ENCODE data around the gene HLA-DMB. TPM values are rescaled to one million over a fixed set of nuclear protein-coding genes. Genes with fewer than 3 reads are reported as not detected.

The HLA-DMB gene
- total RNA-seq, 2 donors from 2014 or later: 2.7 to 17.8 TPM

DNA sequence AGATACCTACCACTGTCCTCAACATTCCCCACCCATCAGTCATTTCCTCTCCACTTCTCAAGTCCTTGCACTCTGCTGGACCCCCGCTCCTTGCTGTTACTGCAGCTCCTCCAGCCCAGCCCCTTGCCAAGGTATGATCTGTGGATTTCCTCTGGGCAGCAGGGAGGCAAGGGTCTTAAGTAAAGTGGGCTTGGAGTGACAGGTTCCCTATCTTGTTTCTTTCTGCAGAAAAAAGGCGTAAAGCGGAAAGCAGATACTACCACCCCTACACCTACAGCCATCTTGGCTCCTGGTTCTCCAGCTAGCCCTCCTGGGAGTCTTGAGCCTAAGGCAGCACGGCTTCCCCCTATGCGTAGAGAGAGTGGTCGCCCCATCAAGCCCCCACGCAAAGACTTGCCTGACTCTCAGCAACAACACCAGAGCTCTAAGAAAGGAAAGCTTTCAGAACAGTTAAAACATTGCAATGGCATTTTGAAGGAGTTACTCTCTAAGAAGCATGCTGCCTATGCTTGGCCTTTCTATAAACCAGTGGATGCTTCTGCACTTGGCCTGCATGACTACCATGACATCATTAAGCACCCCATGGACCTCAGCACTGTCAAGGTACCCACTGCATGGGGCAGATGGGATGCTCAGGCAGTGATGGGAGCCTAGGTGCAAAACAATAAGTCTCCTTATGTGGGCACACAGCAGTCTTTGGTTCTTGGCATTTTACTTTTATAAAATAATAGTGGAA is 35.7 kb upstream of the HLA-DMB start:
- Mint-ChIP-seq H3K4me3 (peak overlapping the region; percentile 93), H3K27ac (peak overlapping the region; percentile 83 to 87)

DNA sequence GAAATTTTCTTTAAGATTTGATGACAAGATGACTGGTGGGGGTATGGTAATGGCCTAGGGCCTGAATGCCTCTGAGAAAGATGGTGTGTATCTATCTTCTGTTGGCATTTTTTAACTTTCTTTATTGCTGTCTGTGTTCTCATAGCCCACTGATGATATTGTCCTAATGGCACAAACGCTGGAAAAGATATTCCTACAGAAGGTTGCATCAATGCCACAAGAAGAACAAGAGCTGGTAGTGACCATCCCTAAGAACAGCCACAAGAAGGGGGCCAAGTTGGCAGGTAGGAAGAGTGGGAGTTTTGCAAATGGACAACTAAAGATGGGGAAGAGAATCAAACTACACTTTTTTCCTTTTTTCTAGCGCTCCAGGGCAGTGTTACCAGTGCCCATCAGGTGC is 35.1 kb upstream of the HLA-DMB start:
- ATAC-seq: no peak
- no peak for DNase-seq (ENCODE audit: low spot score)
- Mint-ChIP-seq H3K4me3 (peak overlapping the region; percentile 93), H3K9me3 (no peaks in the 10 kb centered on the region), H3K4me1 (ENCODE audit: low read depth in 2 of 2) (peaks cover 65 to 69% of the 10 kb centered on the region in 2 donors), H3K27me3 (no peaks in the 10 kb centered on the region), H3K36me3 (peaks cover 67% of the 10 kb centered on the region), H3K27ac (peak overlapping the region; percentile 83 to 87)

More for the DNA sequence above, 35.7 kb upstream of the HLA-DMB start:
- DNase-seq (ENCODE audit: low spot score) (no peak), ATAC-seq (no peak)
- Mint-ChIP-seq H3K27me3 (no peaks in the 10 kb centered on the region), H3K4me1 (ENCODE audit: low read depth in 2 of 2) (peaks cover 61 to 66% of the 10 kb centered on the region in 2 donors), H3K36me3 (peaks cover 62% of the 10 kb centered on the region), H3K9me3 (no peaks in the 10 kb centered on the region)

DNA sequence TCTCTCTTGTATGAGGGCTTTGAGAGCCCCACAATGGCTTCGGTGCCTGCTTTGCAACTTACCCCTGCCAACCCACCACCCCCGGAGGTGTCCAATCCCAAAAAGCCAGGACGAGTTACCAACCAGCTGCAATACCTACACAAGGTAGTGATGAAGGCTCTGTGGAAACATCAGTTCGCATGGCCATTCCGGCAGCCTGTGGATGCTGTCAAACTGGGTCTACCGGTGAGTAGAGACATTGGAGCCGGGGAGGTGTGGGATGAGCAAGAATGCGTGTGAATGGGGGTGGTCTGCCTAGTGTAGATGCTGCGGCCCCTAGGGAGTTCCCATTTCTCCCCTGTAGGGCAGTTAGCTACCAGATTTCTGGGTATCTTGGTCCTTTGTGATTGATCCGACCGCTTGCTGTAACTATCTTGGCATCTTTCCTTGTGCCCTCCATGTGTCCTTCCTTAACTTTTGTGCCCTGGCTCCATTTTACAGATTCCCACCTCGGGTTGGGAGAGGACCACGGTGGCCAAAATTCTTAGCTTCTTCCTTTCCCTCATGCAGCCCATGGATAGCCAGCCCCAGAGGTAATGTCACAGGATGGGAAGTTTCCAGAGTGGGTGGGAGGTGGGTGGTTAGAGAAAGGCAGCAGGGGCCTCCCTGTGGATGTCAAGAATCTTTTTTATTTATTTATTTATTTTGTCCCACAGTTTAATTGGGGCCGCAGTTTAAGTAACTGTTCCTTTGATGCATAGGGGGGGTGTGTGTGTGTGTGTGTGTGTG is 33.9 kb upstream of the HLA-DMB start:
- H3K27ac Mint-ChIP-seq: peak overlapping the region; percentile 83 to 87
- no peaks in the 10 kb centered on the region for H3K9me3 Mint-ChIP-seq
- ATAC-seq: no peak
- H3K27me3 Mint-ChIP-seq: no peaks in the 10 kb centered on the region
- DNase-seq (ENCODE audit: low spot score): no peak
- peaks cover 62% of the 10 kb centered on the region for H3K36me3 Mint-ChIP-seq
- peak overlapping the region; percentile 93 for H3K4me3 Mint-ChIP-seq
- H3K4me1 Mint-ChIP-seq (ENCODE audit: low read depth in 2 of 2): peaks cover 62 to 67% of the 10 kb centered on the region in 2 donors

DNA sequence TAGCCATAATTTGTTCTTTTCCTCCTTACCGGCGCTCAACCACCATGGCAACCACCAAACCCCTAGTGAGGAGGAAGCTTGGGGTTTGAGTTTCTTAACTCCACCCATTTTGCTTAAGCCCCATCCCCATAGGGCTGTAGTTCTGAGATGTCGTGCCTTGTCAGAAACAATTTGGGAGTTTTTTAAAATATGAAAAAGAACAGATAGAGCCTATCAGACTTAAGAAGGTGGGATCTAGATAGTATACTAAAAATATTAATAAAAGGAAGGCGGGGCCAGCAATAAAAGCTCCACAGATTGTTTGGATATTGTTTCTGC is 33.1 kb upstream of the HLA-DMB start:
- H3K4me1 Mint-ChIP-seq (ENCODE audit: low read depth in 2 of 2): peaks cover 58 to 65% of the 10 kb centered on the region in 2 donors
- no peak for DNase-seq (ENCODE audit: low spot score)

DNA sequence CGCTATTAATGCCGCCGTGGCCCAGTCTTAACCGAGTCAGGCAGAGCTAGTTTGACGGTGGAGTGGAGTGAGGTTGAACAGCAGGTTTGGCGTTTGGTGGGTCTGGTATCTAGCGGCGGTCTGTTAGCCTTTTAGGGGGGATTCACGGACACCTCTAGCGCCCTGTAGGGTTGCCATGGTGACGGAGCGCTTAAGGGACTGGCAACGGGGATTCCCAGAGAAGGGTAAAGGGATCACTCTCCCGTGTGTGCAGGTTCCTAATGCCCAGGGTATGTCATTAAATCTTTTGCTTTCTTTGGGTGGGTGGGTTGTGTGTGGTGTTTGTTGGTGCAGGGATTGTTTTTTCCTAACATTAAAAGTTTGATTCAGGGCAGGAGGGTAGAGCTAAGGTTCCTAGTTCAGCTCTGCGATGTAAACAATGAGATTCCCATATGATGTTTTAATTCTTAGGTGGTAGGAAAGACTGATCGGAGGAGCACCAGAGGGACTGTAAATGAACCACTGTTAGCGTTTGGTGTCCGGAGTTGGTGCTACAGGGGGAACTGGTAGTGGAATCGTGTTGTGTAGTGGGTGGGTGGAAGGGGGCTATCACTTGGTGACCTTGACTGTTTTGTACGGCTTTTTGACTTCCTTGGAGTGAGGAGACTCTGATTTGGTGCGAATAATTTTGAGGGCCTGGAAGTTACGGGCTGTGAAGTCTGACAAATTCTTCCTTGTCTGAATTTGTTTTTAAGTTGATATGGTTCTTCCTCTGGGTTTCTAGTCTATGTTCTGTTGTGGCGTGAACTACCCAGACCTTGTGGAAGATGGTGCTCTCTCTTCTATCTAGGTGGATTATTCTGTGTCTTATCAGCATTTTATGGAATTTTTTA is 32.6 kb upstream of the HLA-DMB start:
- peaks cover 58 to 61% of the 10 kb centered on the region in 2 donors for H3K4me1 Mint-ChIP-seq (ENCODE audit: low read depth in 2 of 2)
- H3K27ac Mint-ChIP-seq: peak overlapping the region; percentile 83 to 87
- no peaks in the 10 kb centered on the region for H3K9me3 Mint-ChIP-seq
- ATAC-seq (no peak), DNase-seq (ENCODE audit: low spot score) (peak; percentile 84)
- H3K36me3 Mint-ChIP-seq: peaks cover 58% of the 10 kb centered on the region
- H3K4me3 Mint-ChIP-seq: peak overlapping the region; percentile 93
- H3K27me3 Mint-ChIP-seq: no peaks in the 10 kb centered on the region

More for the DNA sequence above, 33.1 kb upstream of the HLA-DMB start:
- H3K9me3 Mint-ChIP-seq: no peaks in the 10 kb centered on the region
- ATAC-seq: no peak
- peak overlapping the region; percentile 93 for H3K4me3 Mint-ChIP-seq
- H3K27me3 Mint-ChIP-seq: no peaks in the 10 kb centered on the region
- peak overlapping the region; percentile 83 to 87 for H3K27ac Mint-ChIP-seq
- H3K36me3 Mint-ChIP-seq: peaks cover 58% of the 10 kb centered on the region

DNA sequence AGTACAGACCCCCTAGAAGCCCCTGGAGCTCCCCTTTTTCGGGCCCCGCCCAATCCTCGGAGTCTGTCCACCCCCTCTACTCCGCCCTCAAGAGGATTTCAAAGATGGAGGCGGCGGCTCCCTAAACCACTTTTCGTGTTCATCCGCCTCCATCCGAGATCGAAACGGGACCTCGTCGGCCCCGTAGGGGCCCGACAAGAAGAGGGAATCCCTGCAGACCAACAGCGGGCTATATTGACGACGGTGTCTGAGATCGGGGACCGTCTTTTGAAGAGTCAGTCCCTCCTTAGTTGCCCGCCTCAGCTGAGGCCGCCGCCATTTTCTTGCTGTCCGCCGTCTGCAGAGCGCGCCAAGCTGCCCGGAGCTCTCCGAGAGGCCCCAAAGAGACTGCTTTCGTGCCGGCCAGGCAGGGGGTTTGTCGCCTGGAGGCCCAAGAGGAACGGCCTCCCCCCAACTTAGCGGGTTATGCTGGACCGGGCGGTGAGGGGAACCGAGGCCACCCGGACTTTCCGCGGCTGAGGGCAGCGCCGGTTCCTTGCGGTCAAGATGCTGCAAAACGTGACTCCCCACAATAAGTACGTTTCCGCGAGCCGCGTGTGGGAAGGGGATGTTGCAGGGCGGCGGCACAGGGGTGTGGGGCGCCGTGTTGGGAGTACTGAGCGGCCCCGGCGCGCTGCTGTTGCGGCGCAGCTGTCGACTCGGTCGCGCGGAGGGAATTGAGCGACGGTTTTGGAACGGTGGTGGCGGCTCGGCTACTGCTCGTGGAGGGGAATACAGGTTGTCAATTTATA is 31.7 kb upstream of the HLA-DMB start:
- Mint-ChIP-seq H3K36me3 (peaks cover 57% of the 10 kb centered on the region), H3K27me3 (no peaks in the 10 kb centered on the region), H3K27ac (peak overlapping the region; percentile 83 to 87), H3K4me1 (ENCODE audit: low read depth in 2 of 2) (peaks cover 53 to 57% of the 10 kb centered on the region in 2 donors), H3K4me3 (peak overlapping the region; percentile 93), H3K9me3 (no peaks in the 10 kb centered on the region)
- peak; percentile 81 for DNase-seq (ENCODE audit: low spot score)
- ATAC-seq: peak; percentile 0

DNA sequence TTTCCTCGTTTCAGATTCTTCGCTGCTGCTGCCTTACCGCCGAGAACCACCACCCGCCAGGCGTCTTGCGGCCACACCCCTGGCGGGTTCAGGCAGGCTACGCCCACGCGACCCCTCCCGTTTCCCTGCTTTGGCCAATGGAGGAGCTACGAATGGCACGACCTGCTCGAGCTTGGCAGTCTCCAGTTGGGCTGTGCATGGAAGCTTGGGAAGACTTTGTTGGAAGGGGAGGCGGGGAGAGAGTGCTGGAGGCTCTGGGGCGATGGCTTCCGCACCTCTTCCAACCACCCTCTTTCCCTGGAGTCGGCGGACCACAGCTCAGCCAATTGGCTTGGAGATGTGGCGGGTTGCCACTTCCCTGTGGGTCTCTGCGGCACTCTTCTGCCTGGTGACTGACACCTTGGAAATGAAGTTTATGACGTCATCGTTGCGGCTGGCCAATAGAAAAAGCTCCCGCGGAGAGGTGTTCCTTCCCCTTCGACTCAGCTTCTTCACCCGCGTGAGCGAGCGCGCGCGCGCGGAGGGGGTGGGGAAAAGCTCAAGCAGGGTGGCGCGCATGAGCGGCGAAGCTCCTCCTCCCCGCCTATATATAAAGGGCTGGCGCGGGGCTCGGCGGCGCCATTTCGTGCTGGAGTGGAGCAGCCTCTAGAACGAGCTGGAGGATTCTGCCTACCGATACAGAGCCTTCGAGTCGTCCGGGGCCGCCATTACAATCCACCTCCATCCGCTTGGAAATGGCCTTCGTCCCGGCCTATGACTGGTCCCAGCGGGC is 30.9 kb upstream of the HLA-DMB start:
- Mint-ChIP-seq H3K4me1 (ENCODE audit: low read depth in 2 of 2) (peaks cover 53 to 57% of the 10 kb centered on the region in 2 donors), H3K27ac (peak overlapping the region; percentile 83 to 87), H3K9me3 (no peaks in the 10 kb centered on the region), H3K36me3 (peaks cover 53% of the 10 kb centered on the region), H3K4me3 (peak overlapping the region; percentile 93), H3K27me3 (no peaks in the 10 kb centered on the region)
- DNase-seq (ENCODE audit: low spot score) (peak; percentile 99), ATAC-seq (peak; percentile 68 to 78)

DNA sequence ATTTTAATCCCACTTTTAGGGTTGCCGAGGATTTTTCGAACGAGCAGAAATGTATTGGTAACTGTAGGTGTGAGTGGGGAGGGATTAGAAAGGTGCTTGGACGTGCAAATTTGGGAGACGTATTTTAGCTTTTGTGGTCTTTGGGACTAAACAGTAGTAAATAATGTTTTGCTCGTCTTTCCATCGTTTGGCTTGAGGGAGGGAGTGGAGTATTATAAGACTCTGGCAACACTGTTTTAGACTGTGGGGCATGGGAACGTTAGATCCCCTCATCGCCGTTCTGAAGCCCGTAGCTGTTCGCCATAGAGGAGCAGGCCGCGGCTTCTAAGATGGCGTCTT is 30.4 kb upstream of the HLA-DMB start:
- no peaks in the 10 kb centered on the region for H3K27me3 Mint-ChIP-seq
- no peak for DNase-seq (ENCODE audit: low spot score)
- peaks cover 53 to 54% of the 10 kb centered on the region in 2 donors for H3K4me1 Mint-ChIP-seq (ENCODE audit: low read depth in 2 of 2)
- H3K27ac Mint-ChIP-seq: peak overlapping the region; percentile 83 to 87
- peak overlapping the region; percentile 93 for H3K4me3 Mint-ChIP-seq
- peaks cover 48% of the 10 kb centered on the region for H3K36me3 Mint-ChIP-seq
- ATAC-seq: no peak
- no peaks in the 10 kb centered on the region for H3K9me3 Mint-ChIP-seq

DNA sequence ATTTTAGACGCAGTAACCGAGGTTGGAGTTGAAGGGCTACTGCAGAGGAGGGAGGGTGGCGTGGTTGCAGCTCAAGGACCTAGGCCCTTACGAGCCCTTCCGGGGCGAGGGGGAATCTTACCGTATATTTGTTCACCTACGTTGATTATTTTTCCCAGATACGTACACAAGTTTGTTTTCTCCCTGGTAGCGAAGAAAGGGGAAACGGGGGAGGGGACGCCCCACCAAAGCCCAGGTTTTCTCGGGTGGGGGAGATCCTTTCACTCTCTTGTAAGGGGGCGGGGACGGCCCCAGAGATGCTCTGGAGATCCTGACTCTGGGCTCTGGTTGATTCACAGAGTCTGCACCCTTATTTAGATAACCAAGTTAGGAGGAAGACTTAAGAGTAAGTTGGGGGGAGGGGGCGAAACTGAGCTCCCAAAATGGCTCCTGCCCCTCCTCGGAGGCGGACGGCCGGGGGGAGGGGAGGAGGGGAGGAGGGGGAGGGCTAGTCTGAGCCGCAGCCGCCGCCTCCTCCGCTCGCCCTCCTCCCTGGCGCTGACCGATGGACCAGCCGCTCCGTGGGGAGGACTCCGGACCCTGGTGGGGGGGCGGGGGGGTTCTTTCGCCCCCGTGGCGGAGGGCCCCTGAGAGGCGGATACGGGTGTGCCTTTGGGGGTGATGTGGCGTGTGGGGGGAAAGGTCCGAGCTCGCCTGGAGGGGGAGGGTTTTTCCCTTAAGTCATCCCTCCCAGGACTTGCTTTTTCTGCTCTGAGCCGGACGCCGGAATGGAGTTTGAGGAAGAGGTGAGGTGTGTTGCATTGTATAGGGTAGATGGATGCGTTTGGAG is 29.8 kb upstream of the HLA-DMB start:
- H3K27me3 Mint-ChIP-seq: no peaks in the 10 kb centered on the region
- H3K4me3 Mint-ChIP-seq: peak overlapping the region; percentile 93
- H3K4me1 Mint-ChIP-seq (ENCODE audit: low read depth in 2 of 2): peaks cover 52% of the 10 kb centered on the region in 2 donors
- peak overlapping the region; percentile 83 to 87 for H3K27ac Mint-ChIP-seq
- peak in 1 of 2 donors; percentile 3 for ATAC-seq
- no peaks in the 10 kb centered on the region for H3K9me3 Mint-ChIP-seq
- peak; percentile 86 for DNase-seq (ENCODE audit: low spot score)
- peaks cover 42% of the 10 kb centered on the region for H3K36me3 Mint-ChIP-seq

DNA sequence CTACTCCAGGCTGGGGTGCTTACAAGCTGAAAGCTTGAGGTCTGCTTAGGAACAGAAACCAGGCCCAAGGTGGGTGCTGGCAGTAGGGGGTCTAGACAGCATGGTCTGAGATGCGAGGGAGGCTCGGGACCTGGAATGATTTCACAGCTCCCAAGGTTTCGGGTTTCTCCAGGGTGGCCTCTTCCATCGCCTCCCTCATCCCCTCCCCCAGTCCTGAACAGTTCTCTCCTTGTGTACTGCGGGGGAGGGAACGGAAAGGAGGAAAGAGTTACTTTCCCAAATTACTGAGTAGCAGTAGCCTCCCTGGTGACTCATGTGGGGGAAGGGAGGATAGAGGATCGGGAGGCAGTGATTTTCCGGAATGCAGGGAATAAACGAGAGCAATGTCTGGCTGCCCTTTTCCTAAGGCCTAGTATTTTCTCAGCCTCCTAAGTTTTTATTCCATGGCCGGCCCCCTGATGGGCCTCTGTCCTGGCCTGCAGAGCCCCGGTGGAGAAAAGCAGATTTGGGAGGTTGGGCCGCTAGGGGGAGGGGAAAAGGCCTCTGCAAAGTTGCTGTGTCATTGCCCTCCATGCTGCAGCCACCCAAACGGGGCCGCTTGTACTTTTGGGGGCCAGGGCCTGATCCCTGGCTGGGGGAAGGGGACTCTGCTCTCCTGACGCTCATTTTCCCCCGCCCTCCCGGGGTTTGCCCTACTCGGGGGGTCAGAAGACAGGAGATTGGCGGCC is 29.0 kb upstream of the HLA-DMB start:
- peaks cover 48 to 51% of the 10 kb centered on the region in 2 donors for H3K4me1 Mint-ChIP-seq (ENCODE audit: low read depth in 2 of 2)
- ATAC-seq (no peak), DNase-seq (ENCODE audit: low spot score) (peak; percentile 85)
- peak overlapping the region; percentile 83 to 87 for H3K27ac Mint-ChIP-seq
- H3K9me3 Mint-ChIP-seq: no peaks in the 10 kb centered on the region
- H3K36me3 Mint-ChIP-seq: peaks cover 34% of the 10 kb centered on the region
- H3K4me3 Mint-ChIP-seq: peak overlapping the region; percentile 93
- H3K27me3 Mint-ChIP-seq: no peaks in the 10 kb centered on the region

DNA sequence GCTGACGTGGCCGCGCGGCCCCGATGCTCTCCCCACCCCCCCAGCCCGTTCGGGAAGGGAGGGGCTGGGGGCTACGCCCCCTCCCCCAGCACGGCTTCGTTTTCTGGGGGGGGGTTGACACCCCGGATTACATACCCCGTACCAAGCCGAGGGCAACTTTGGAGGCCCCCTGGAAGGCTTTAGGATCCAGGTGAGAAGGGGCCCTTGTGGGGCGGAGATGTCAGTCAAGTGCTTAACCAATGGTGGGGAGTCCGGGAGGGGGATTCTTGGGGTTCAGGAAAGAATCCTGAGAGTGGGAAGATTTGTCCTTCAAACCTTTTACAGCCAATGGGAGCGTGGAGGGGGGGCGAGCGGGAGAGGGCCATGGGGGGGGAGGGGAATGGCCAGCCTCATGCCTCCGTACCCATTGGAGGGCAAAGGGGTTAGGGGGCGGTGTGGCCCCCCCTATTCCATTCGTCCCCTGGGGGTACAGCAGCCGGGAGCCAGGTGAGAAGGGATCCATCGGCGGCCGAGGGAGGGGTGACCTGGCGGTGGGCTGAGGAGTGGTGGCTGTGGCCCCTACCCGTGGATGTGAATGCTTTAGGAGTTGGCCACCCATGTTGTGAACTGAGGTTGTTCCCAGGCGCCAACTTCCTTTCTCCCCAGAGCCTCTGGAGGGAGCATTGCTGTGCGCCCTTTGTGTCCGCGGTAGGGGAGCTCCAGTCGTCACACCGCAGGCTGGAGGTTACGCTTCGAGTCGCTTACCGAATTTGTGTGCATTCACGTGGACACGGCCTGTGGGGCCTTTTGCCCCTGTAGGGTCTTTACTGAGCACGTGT is 28.2 kb upstream of the HLA-DMB start:
- peak; percentile 79 for DNase-seq (ENCODE audit: low spot score)
- Mint-ChIP-seq H3K4me3 (peak overlapping the region; percentile 93), H3K36me3 (peaks cover 28% of the 10 kb centered on the region), H3K27ac (peak overlapping the region; percentile 83 to 87), H3K9me3 (no peaks in the 10 kb centered on the region), H3K4me1 (ENCODE audit: low read depth in 2 of 2) (peaks cover 41 to 46% of the 10 kb centered on the region in 2 donors), H3K27me3 (no peaks in the 10 kb centered on the region)
- peak in 1 of 2 donors; percentile 33 for ATAC-seq

Data from natural killer cell treated with Interleukin-12 subunit alpha and Interleukin-12 subunit beta and Interleukin-15 and Interleukin-18, amount 100 ng/mL, for 72 hours (primary cell).